ENCODE measurements around the gene SLC9A8.

The SLC9A8 gene

GRCh38 chr20:49880177-49880576 is 67.5 kb downstream of the SLC9A8 start:
- no peak for DNase-seq

GRCh38 chr20:49880724-49881445 is 68.3 kb downstream of the SLC9A8 start:
- DNase-seq: no peak

- DNase-seq: no peak
Observed at GRCh38 chr20:49882171-49882970, 69.7 kb downstream of the SLC9A8 start.

GRCh38 chr20:49883246-49883802 is 70.7 kb downstream of the SLC9A8 start:
- no peak for DNase-seq

- no peak for DNase-seq
Observed at GRCh38 chr20:49885558-49886332, 73.1 kb downstream of the SLC9A8 start.

GRCh38 chr20:49886571-49887213 is 74.1 kb downstream of the SLC9A8 start:
- no peak for DNase-seq

GRCh38 chr20:49887251-49888211 is 74.9 kb downstream of the SLC9A8 start:
- DNase-seq: no peak

- DNase-seq: no peak
Observed at GRCh38 chr20:49888212-49889000, 75.8 kb downstream of the SLC9A8 start.

GRCh38 chr20:49889001-49889934 is 76.6 kb downstream of the SLC9A8 start:
- DNase-seq: no peak

GRCh38 chr20:49889935-49890333 is 77.3 kb downstream of the SLC9A8 start:
- no peak for DNase-seq

GRCh38 chr20:49890471-49891361 is 78.1 kb downstream of the SLC9A8 start:
- no peak for DNase-seq

GRCh38 chr20:49891476-49892110 is 79.0 kb downstream of the SLC9A8 start:
- DNase-seq: no peak

GRCh38 chr20:49892260-49892659 is 79.6 kb downstream of the SLC9A8 start:
- DNase-seq: no peak

GRCh38 chr20:49892817-49893216 is 80.2 kb downstream of the SLC9A8 start:
- no peak for DNase-seq

- no peak for DNase-seq
Observed at GRCh38 chr20:49893242-49894072, 80.8 kb downstream of the SLC9A8 start.

- no peak for DNase-seq
Observed at GRCh38 chr20:49894073-49894470, 81.4 kb downstream of the SLC9A8 start.

All from DMS153 (cell line).